ENCODE data around the gene ZNRF3. TPM values are rescaled to one million over a fixed set of nuclear protein-coding genes. Genes with fewer than 3 reads are reported as not detected.

Gene ZNRF3
- total RNA-seq, 1 donor from 2014 or later = 7.9 TPM

- no peaks in the 10 kb centered on the region for H3K27me3 ChIP-seq
- H3K9me3 ChIP-seq = no peaks in the 10 kb centered on the region
- H3K4me3 ChIP-seq = no peak overlapping the region
- TF ChIP-seq POLR2AphosphoS5 (IDR thresholded peaks at IDR 0.05; ENCODE audit: insufficient read depth in 1 of 2, low read depth in 1 of 2) = no peak
- TF ChIP-seq CTCF (IDR thresholded peaks at IDR 0.05) = no peak
- no peak for TF ChIP-seq POLR2A (IDR thresholded peaks at IDR 0.05)
- H3K36me3 ChIP-seq = peaks cover 0 to 10% of the 10 kb centered on the region in 2 donors
- intact Hi-C loops (cut with DNase I) = no loop called here
- no peak for DNase-seq (ENCODE audit: extremely low spot score in 2 of 2)
- H3K27ac ChIP-seq = no peak overlapping the region
- no peaks in the 10 kb centered on the region for H3K4me1 ChIP-seq
Observed at GRCh38 chr22:29102300-29102699, 218.9 kb downstream of the ZNRF3 start.

DNA sequence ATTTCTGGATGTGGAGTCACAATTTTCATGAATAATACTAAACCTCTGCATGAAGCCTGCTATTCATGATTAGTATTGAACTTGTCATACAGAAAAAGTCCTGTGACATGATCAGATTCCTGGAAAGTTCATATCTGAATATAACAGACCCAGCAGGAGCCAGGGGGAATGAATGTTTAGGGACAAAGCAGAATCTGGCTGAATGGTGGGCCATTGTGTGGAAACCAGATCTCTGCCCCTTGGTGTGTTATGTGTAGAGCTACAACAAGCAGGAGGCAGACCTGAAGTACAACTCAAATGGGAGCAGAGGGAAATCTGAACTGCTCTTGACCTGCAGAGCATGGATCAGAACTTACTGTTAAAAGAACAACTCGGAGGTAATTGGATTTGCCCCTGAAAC, 219.7 kb downstream of the ZNRF3 start:
- intact Hi-C loops (cut with DNase I) = no loop called here
- H3K36me3 ChIP-seq = peaks cover 0 to 10% of the 10 kb centered on the region in 2 donors
- no peak overlapping the region for H3K27ac ChIP-seq
- no peak overlapping the region for H3K4me3 ChIP-seq
- H3K27me3 ChIP-seq = no peaks in the 10 kb centered on the region
- TF ChIP-seq POLR2AphosphoS5 (IDR thresholded peaks at IDR 0.05; ENCODE audit: insufficient read depth in 1 of 2, low read depth in 1 of 2) (no peak), CTCF (IDR thresholded peaks at IDR 0.05) (no peak)
- no peaks in the 10 kb centered on the region for H3K9me3 ChIP-seq
- DNase-seq (ENCODE audit: extremely low spot score in 2 of 2) = no peak
- no peaks in the 10 kb centered on the region for H3K4me1 ChIP-seq

DNA sequence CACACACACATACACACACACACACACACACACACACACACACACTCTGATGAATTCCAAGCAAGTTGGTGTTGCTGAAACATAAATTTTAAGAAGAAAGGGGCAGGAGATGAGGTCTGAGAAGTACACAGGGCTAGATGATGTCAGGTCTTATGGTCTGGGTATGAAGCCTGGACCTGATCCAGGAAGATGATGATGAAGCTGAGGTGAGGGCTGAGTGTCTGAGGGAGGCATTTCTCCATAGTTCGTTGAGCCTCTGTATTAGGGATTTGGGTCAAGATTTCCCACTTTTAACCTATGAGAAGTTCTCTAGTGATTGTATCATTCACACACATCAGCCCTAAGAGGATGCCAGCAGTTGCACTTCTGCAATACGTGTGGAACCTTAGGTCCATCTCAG, 222.1 kb downstream of the ZNRF3 start:
- H3K4me3 ChIP-seq = no peak overlapping the region
- no peaks in the 10 kb centered on the region for H3K27me3 ChIP-seq
- no peaks in the 10 kb centered on the region for H3K9me3 ChIP-seq
- H3K4me1 ChIP-seq = no peaks in the 10 kb centered on the region
- no peaks in the 10 kb centered on the region for H3K36me3 ChIP-seq
- TF ChIP-seq POLR2A (IDR thresholded peaks at IDR 0.05) (no peak), POLR2AphosphoS5 (IDR thresholded peaks at IDR 0.05; ENCODE audit: insufficient read depth in 1 of 2, low read depth in 1 of 2) (no peak), CTCF (IDR thresholded peaks at IDR 0.05) (no peak)
- intact Hi-C loops (cut with DNase I) = no loop called here
- no peak for DNase-seq (ENCODE audit: extremely low spot score in 2 of 2)
- H3K27ac ChIP-seq = no peak overlapping the region

GRCh38 chr22:29106839-29107238, 223.5 kb downstream of the ZNRF3 start:
- no peak overlapping the region for H3K27ac ChIP-seq
- no peaks in the 10 kb centered on the region for H3K4me1 ChIP-seq
- no peak for DNase-seq (ENCODE audit: extremely low spot score in 2 of 2)
- no peak overlapping the region for H3K4me3 ChIP-seq
- H3K9me3 ChIP-seq = no peaks in the 10 kb centered on the region
- TF ChIP-seq POLR2A (IDR thresholded peaks at IDR 0.05) = no peak
- no peak for TF ChIP-seq POLR2AphosphoS5 (IDR thresholded peaks at IDR 0.05; ENCODE audit: insufficient read depth in 1 of 2, low read depth in 1 of 2)
- no peak for TF ChIP-seq CTCF (IDR thresholded peaks at IDR 0.05)
- H3K36me3 ChIP-seq = no peaks in the 10 kb centered on the region
- no peaks in the 10 kb centered on the region for H3K27me3 ChIP-seq
- intact Hi-C loops (cut with DNase I) = no loop called here

Small RNA genes lying within 50 kb of the gene (small RNA-seq; reads per million reads assigned to genes)
- gene Z93930.1 = not detected

Other genes with a start within 250 kb of the ZNRF3 start
- gene TTC28, start 203.7 kb upstream of the ZNRF3 start, total RNA-seq = 41.7 TPM
- gene CHEK2, start 141.8 kb upstream of the ZNRF3 start, total RNA-seq = 10.6 TPM
- gene HSCB, start 141.5 kb upstream of the ZNRF3 start, total RNA-seq = 15.0 TPM
- gene CCDC117, start 110.9 kb upstream of the ZNRF3 start, total RNA-seq = 14.2 TPM
- gene XBP1, start 83.0 kb upstream of the ZNRF3 start, total RNA-seq = 141 TPM
- gene C22orf31, start 178.3 kb downstream of the ZNRF3 start, total RNA-seq = not detected
- gene KREMEN1, start 189.5 kb downstream of the ZNRF3 start, total RNA-seq = 24.6 TPM